ENCODE results near the gene SOX8.
"Not testable (repeated sequence)": the region's sequence is repeated elsewhere in the genome, so short reads cannot be mapped to it uniquely, and the experiment has no call there.

SOX8 gene

DNA sequence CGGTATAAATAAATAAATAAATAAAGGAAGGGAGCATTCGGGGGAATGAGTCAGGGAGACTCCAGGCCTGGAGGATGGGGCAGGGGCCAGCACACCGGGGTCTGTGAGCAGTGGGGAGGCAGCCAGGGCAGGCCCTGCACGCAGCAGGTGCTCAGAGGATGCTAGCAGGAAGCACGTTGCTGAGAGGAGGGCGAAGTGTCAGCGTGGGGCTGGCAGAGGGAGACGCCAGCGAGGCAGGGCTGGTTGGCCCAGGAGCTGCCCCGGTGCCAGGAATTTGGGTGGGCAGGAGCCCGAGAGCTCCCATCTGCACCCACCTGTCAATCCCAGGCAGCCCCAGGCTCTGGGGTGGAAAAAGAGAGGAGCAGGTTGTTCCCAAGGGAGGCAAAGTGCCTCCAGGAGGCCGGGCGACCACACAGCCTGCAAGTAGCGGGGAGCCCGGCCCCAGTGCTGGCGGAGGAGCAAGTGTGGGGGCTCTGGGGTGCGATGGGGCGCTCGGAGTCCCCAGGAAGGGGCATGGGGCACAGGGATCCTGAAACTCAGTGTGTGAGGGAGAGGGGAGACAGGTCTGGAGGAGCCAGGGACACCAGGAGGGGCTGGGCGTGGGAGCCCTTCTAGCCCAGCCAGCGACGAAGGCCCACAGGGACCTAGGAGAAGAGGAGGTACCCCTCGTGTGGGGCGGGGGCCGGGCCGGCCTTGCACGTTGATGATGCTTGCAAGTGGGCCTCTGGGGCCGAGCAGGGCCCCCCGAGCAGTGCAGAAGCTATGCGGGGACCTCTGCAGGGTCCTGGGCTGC lies 28.0 kb downstream of the SOX8 start:
- no peak for FAIRE-seq

DNA sequence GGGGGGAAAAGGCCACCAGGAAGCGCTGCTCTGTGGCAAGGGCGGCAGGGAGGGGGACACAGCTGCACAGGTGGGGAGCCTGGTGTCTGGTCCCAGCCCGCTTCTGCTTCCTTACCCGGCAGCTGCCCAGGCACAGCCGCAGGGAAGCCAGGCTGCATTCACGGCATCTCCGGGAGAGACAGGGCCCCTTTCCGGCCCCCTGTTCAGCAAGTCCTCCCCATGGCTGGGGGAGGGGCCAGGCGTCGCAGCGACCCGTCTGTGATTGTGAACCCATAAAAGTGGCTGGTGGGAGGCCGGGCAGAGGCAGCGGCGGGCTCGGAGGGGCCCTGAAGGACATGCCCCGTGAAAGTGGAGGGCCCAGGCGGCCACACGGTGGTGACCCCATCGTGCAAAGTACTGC lies 28.7 kb downstream of the SOX8 start:
- FAIRE-seq: no peak

DNA sequence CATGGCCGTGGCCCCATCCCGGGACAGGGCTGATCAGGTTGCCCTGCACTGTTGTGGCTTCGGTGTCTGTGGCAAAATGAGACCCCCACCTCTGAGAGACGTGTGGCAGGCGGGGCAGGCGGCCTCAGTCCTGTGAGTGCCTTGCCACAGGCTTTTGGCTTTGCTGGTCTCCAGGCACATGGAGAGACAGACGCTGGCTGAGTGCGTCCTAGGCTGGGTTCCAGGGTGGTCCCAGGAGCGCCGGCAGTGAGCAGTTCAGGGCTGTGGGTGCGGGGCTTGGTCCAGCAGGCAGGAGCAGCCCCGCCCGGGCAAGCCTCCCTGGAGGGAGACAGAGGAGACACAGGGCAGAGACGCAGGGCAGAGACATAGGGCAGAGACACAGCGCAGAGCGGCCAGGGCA lies 29.2 kb downstream of the SOX8 start:
- FAIRE-seq: no peak

DNA sequence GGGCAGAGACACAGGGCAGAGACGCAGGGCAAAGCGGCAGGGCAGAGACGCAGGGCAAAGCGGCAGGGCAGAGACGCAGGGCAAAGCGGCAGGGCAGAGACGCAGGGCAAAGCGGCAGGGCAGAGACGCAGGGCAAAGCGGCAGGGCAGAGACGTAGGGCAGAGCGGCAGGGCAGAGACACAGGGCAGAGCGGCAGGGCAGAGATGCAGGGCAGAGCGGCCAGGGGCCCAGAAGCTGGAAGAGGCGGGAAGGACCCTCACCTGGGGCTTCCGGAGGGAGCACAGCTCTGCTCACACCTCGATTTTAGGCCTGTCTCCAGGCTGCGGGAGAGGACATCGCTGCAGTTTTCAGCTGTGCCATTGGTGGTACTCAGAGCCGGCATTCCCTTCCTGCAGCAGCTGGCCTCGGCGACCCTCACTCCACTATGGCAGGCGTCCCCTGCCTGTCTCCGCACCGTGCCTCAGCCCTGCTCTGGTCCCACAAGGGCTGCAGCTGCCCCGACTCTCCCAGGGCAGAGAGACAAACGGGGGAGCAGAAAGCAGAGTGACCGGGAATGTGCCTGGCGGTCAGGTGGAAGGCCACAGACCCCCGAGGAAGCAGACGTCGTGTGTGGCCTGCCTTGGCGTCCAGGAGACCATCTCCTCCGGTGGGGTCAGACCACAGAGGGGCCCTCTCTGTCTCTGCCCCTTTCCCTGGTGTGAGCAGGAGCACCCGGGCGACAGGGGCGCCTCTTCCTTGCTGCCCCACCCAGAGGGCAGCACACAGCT lies 29.9 kb downstream of the SOX8 start:
- no peak for FAIRE-seq

DNA sequence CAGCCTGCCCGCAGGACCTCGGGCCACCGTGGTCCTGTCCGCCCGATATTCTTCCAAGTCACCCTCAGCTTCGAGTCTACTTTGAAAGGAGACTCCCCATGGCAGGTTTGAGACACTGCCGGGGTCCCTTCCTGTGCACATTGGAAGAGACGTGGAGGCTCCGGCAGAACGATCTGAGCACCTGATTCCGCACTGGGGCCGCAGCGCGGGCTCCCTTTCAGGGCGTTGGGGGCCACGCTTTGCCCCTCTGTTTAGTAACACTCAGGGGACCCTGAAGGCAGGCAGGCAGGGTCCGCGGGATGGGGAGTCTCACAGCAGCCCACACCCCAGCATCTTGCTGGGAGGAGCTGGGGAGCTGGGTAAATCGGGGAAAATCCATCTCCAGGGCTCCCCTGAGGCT lies 30.6 kb downstream of the SOX8 start:
- FAIRE-seq: no peak

DNA sequence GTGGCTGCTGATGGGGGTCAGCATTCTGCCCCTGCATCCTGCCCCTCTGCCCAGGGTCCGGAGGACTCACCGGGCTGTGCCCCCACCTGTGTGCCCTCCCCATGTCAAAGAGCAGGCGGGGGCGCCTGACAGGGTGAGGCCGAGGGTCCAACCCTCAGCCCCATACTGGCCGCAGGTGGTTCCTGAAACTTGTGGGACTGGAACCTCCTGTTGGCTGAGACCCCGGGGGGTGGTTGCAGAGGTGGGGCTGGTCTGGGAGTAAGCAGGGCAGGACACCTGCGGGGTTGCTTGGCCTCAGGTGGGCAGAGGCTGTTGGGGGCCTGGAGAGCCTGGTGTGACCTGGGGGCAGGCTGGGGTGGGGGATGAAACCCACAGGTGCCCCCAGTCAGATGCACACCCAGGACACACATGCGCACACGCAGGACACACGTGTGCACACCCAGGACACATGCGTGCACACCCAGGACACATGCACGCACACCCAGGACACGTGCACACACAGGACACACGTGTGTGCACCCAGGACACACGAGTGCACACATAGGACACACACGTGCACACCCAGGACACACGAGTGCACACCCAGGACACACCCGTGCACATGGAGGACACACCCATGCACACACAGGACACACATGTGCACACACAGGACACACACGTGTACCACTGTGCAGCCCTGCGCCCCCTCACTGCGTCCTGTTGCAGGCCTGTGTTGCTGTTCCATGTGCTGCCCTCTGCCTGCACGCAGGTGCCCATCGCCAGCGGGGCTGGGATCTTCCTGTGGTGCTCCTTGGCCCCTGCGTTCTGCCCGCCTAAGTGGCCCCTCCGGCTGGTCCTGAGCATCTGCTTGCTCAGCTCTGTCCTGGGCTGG lies 31.4 kb downstream of the SOX8 start:
- no peak for FAIRE-seq

DNA sequence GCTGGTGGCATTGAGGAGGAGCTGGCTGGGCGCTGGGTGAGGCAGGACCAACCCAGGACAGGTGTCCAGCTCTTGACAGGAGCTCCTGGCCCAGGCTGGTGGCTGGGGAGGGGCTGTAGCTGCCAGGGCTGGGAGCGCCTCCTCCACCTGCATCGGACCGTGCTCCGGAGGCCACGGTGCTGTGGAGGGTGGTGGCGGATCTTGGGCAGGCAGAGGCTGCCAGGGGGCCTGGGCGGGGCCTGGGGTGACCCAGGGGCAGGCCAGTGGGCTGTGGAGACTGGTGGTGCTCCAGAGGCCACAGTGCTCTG lies 32.0 kb downstream of the SOX8 start:
- no peak for FAIRE-seq

DNA sequence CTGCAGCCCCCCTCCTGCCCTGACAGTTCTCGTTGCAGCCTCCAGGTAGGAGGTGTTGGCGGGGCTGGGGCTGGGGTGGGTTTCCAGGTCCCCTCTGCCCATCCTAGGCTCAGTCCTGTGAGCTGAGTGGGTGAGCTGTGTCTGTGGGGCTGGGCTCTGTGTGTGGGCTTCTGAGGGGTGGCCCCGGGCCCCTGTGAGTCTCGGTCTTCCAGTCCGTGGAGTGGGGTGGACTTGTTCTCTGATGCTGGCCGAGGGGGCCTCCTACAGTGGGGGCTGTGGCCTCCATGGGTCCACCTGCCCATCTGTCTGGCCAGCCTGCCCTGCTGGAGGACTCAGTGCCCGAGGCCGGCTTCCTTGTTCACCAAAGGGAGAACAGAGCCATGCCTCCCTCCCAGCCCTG lies 32.7 kb downstream of the SOX8 start:
- FAIRE-seq: no peak

DNA sequence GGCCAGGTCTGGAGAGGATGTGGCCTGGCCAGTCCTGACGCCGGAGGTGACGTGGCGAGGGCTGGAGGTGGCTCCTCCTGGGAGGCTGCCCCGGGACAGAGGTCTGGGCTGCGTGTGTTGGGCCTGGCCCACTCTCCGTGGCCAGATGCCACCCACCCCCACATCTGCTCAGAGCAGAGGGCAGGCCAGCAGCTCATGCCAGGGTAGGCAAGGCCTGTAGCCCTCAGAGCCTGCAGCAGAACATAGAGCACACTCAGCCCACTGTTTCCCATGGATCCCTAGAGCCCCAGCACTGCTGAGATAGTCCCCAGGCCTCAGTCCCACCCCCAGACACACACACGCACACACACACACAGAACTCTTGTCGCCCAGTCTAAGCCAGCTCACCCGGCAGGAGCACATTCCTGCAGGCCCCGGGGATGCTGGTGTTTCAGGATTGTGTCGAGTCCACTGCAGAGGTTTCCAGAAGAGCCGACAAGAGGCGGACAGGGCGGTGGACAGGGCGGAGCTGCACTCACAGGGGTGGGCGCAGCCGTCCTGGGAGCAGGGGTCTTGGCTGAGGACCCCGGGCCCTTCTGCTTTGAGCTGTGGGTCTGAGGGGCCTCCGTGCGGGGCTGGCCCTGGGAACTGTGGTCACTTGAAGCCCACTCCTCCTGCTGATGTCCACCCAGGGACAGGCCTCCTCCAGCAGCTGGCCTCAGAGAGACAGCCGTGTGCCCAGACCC lies 33.4 kb downstream of the SOX8 start:
- no peak for FAIRE-seq

DNA sequence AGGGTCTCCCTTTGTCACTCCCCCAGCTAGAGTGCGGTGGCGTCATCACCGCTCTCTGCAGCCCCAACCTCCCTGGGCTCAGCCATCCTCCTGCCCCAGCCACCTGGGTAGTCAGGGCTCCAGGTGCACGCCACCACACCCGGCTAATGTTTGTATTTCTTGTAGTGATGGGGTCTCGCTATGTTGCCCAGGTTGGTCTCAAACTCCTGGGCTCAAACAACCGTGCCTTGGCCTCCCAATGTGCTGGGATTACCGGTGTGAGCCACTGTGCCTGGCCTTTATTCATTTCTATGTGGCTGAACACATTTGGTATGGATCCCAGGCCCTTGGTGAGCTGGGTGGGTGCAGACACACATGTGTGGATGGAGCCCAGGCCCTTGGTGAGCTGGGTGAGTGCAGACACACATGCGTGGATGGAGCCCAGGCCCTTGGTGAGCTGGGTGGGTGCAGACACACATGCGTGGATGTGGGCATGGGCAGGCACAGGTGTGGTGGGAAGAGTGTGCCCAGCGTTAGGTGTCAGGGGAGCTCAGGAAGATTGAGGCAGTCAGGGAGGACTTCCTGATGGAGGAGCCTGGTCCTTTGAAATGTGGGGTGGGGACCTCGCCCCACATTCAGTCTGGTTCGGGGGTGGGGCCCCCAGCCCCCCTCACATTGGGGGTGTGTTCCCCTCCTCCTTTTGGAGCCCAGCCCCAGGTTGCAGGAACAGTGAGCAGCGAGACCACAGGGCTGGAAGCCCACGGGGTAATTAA lies 37.1 kb downstream of the SOX8 start:
- no peak for FAIRE-seq

DNA sequence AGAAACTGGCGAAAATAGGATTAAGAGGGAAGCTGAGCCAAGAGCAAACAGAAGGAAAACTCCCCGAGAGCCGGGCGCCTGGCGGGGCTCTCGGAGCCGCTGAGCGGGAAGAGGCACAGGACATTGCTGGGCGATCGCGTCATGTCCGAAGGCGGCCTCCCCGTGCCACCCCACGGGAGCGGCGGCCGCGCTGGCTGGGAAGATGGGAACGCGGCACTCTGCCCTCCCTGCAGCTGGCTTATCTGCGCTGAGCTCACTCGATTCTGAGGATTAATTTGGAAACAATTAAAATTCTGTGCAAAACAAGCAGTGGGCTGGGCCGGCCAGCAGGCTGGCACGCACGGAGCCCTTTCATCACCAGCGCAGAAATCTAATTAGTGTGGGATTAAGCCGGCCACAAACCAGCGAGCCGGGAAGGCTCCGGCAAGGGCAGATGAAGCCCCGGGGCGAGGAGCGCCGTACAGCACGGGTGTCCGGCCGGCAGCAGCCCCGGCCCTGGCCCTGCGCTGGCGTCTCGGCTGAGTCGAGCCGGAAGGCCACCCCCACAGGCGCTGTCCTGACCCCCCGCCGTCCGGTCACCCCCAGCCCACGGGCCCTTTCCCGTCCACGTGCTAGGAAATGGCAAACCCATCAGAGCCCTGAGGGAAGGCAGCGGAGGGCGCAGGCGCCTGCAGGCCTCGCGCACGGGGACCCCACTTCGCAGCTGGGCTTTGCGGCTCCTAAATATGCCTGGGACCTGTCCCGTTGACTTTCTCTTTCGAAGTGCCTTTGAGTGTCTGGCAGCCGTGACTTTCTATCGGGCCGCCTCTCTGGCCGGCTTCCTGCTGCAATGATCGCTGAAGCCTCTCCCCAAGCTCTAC lies 37.9 kb downstream of the SOX8 start:
- FAIRE-seq: peak; percentile 96

DNA sequence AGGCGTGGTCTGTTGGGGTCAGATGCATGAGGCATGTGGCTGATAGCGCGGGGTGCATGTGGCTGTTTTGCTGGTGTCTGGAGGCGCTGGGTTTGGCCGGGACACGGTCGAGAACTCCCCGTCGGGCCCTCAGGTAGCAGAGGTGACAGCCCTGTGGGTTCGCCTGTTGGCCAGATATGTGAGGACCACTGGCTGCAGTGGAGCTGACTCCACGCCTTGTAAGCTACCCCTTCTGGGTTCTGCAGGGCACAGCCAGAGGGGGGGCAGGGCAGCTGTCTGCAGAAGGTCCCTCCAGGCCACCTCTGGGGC lies 38.5 kb downstream of the SOX8 start:
- FAIRE-seq: no peak

DNA sequence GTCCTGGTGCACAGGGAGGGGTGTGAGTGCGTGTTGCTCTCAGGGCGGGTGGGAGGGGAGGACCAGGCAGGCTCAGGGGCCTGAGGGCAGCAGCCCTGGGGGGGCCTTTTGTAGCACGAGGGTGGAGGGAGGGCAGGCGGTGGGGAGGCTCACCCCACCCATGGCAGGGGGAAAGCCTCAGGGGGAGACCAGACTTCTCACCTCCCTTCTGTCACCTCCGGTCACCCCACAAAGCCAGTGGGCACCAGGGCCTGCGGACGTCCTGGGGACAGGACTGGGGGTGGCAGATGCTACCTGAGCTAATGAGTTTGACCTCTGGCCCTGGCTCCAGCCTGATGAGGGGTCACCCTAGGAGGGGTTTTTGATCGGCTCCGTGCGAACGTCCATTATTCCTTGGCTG lies 39.0 kb downstream of the SOX8 start:
- FAIRE-seq: no peak

DNA sequence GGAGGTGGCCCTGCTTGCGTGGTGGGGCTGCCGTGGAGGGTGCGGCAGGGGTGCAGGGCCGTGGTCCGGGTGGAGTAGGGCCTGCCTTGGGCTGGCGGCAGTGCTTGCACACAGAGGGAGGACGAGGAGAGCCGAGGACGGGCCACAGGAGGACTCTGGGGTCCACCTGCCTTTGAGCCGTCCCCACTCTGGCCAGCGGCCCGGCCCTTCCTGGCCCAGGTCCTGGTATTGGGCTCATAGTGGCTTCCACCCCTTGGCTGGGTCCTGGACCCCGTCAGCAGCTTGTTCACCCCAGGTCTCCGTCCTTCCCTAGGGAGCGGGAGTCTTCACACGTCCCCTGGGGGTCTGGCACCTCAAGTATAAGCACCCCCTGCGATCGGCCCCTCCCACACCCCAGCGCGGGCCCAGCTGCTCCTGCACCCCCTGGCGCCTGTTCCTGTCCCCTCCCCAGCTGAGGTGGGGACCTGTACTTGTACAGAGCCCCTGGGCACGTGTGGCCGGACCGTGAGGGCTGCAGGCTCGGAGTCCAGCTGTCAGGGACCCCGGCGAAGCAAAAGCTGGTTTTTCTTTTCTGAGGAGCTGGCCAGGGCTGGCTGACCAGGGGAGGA lies 40.1 kb downstream of the SOX8 start:
- no peak for FAIRE-seq

DNA sequence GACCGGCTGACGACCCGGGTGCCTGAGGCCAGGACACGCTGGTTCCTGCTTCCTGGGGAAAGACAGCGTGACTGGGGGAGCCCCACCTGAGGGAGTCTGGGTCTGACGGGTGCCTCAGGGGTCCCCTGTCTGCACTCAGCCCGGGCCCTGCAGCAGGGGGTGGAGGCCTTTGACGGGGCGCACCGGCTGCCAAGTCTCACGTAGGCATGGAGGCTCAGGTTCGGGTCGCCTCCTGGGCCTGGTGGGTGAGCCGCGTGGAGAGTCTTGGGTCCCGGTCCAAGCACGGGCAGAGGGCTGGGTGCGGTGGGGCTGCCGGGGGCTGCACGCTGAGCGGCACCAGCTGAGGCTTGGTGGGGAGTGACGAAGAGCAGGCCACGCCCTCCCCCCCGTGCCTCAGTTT lies 40.9 kb downstream of the SOX8 start:
- FAIRE-seq: no peak

DNA sequence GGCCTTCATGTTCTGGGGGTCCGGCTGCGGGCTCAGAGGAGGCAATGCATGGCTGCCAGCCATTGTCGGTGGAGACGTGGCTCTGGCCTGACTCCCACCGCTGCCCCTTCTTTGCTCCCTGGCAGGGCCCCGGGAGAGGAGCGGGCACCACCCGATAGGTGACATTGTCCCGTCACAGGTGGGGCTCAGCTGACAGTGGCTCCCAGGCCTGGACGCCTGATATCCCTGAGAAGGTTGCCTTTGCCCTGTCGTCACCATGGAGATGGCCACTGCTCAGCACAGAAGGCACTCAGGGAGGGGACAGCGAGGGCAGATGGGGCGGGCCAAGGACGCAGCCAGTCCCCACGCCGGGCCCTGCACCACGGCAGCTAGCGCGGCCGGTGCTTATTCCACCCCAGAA lies 42.6 kb downstream of the SOX8 start:
- no peak for FAIRE-seq

DNA sequence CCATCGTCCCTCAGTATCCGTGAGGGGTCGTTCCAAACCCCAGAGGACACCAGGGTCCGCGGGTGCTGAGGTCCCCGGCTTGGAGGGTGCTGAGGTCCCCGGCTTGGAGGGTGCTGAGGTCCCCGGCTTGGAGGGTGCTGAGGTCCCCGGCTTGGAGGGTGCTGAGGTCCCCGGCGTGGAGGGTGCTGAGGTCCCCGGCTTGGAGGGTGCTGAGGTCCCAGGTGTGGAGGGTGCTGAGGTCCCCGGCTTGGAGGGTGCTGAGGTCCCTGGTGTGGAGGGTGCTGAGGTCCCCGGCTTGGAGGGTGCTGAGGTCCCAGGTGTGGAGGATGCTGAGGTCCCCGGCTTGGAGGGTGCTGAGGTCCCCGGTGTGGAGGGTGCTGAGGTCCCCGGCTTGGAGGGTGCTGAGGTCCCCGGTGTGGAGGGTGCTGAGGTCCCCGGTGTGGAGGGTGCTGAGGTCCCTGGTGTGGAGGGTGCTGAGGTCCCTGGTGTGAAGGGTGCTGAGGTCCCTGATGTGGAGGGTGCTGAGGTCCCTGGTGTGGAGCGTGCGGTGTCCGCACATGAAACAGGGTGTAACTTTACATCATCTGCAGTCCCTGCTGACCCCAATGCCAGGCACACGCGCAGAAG lies 43.7 kb downstream of the SOX8 start:
- not testable (repeated sequence) for FAIRE-seq

DNA sequence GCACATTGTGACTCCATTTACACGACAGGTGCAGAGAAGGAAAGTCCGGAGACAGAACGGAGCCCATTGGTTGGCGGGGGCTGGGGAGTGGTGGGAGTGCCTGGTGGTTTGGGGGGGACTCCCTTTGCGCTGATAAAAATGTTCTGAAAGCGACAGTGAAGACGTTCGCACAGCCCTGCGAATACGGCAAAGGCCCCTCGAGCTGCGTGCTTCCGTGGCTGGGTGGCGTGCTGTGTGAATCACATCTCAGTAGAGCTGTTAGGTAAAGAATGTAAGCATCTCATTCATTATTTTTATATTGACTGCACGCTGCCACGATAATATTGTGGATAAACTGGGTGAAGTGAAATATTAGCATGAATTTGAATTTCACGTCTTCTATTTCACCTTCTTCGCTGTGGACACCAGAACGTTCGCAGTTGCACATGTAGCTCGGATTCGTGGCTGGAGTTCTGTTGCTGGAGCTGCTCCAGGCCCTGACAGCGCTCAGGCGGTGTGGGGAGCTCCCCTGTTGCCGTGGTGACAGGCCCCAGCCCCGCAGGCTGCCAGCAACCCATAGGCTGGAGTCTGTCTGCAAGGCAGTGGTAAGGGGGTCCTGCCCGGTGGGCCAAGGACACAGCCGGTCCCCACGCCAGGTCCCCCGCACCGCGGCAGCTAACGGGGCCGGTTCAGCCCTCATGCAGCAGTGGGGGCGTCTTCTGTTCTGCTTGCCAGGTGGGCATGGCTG lies 44.6 kb downstream of the SOX8 start:
- FAIRE-seq: no peak

DNA sequence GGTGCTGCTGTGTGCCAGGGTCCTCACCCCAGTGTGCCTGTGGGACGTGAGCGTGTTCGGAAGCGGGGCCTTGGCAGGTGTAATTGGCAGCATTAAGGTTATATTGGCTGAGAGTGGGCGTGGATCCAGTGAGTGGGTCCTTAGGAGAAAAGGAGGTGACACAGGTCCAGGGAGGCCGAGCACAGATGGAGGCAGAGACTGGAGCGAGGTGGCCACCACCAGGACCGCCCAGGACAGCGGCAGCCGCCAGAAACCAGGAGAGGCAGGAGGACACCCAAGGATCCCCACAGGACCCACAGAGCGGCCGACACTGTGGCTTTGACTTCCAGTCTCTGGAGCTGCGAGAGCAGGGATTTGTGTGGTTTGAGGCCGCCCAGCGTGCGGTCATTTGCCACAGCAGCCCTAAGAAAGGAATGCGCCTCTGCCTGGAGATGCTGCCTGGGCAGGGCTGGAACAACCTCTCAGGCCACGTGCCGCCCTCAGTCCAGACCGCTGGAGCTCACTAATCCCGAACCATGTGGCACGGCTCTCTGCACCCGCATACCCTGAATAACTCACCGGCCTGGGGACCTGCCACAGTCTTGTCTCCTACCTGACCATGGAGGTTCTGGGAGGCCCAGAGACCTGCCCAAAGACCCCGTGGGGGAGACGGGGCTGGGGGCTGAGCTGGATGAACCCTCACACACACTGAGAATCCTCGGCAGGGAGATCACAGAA lies 45.4 kb downstream of the SOX8 start:
- no peak for FAIRE-seq
